Naive thymus-derived CD4-positive, alpha-beta T cell (primary cell): ENCODE results near the gene CLDND2. TPM values are rescaled to one million over a fixed set of nuclear protein-coding genes. Genes with fewer than 3 reads are reported as not detected.
A peak's percentile ranks its signal among the peaks of the same experiment; 100 is the strongest.

Source experiments
- ATAC-seq: fragments of 150-1000 bp; cut with Tn5 transposase; 2 replicates; pipeline ENCODE4 v1.10.0; 2021; ENCODE audit warnings: mild to moderate bottlenecking, moderate library complexity
- CTCF ChIA-PET: fragments of 350-600 bp; sonication (Branson Sonifier 250); formaldehyde crosslinking; loops from one replicate; lab custom pipeline; 2021; ENCODE audit warnings: antibody characterized with exemption; lab: Charles Lee
- POLR2A ChIA-PET: fragments of 350-600 bp; sonication (Branson Sonifier 250); formaldehyde crosslinking; loops from one replicate; lab custom pipeline; 2021; ENCODE audit warnings: antibody characterized with exemption, inconsistent platforms; lab: Charles Lee
- DNase-seq, 9 donors: peaks; one replicate each; pipeline versions ENCODE4 v3.0.0 to v3.0.0-alpha.2; 2020 to 2022; ENCODE audit warnings: mixed read lengths in 1 of 9
- H3K27ac ChIP-seq: one replicate; pipeline ENCODE4 v1.7.0; 2013; ENCODE audit warnings: mild to moderate bottlenecking, low read depth, low read length, moderate library complexity
- H3K27me3 ChIP-seq, 2 donors: one replicate each; pipeline ENCODE4 v1.7.0; 2013; ENCODE audit warnings: low read length in 2 of 2, mild to moderate bottlenecking in 2 of 2, moderate library complexity in 2 of 2; ENCODE audit not compliant: control insufficient read depth in 2 of 2, insufficient read depth in 2 of 2
- H3K36me3 ChIP-seq, 3 experiments: 1 replicate in 2 of 3; 2 replicates in 1 of 3; pipeline ENCODE4 v1.7.0; 2013; ENCODE audit warnings: low read length in 3 of 3, mild to moderate bottlenecking in 3 of 3, moderate library complexity in 1 of 3; ENCODE audit not compliant: insufficient read depth in 3 of 3, control insufficient read depth in 2 of 3
- H3K4me1 ChIP-seq, 2 donors: one replicate each; pipeline ENCODE4 v1.7.0; 2013; ENCODE audit warnings: low read length in 2 of 2, mild to moderate bottlenecking in 2 of 2, moderate library complexity in 1 of 2; ENCODE audit not compliant: control insufficient read depth in 2 of 2, insufficient read depth in 2 of 2
- H3K4me3 ChIP-seq: 2 replicates; pipeline ENCODE4 v1.7.0; 2013; ENCODE audit warnings: mild to moderate bottlenecking, low read length
- H3K9me3 ChIP-seq, 3 experiments: 1 replicate in 2 of 3; 2 replicates in 1 of 3; pipeline ENCODE4 v1.7.0; 2013; ENCODE audit warnings: low read length in 3 of 3; ENCODE audit not compliant: control insufficient read depth in 2 of 3
- H3K27ac Mint-ChIP-seq, 9 donors: one replicate each; pipeline ENCODE4 v1.8.0; 2020 to 2022; ENCODE audit warnings: mixed read lengths in 9 of 9, mild to moderate bottlenecking in 8 of 9, moderate library complexity in 5 of 9, inconsistent platforms in 2 of 9
- H3K27me3 Mint-ChIP-seq, 5 donors: one replicate each; pipeline ENCODE4 v1.8.0; 2021 to 2022; ENCODE audit warnings: mixed read lengths in 5 of 5, mild to moderate bottlenecking in 1 of 5
- H3K36me3 Mint-ChIP-seq, 5 donors: one replicate each; pipeline ENCODE4 v1.8.0; 2020 to 2022; ENCODE audit warnings: mixed read lengths in 5 of 5, mild to moderate bottlenecking in 3 of 5, inconsistent platforms in 1 of 5
- H3K4me1 Mint-ChIP-seq, 7 donors: one replicate each; pipeline ENCODE4 v1.8.0; 2020 to 2022; ENCODE audit warnings: mixed read lengths in 7 of 7, mild to moderate bottlenecking in 3 of 7, inconsistent platforms in 1 of 7
- H3K4me3 Mint-ChIP-seq, 10 donors: one replicate each; pipeline ENCODE4 v1.8.0; 2020 to 2022; ENCODE audit warnings: mild to moderate bottlenecking in 10 of 10, mixed read lengths in 10 of 10, moderate library complexity in 6 of 10, inconsistent platforms in 2 of 10
- H3K9me3 Mint-ChIP-seq, 11 donors: one replicate each; pipeline ENCODE4 v1.8.0; 2020 to 2022; ENCODE audit warnings: mixed read lengths in 11 of 11, mild to moderate bottlenecking in 4 of 11, inconsistent platforms in 1 of 11, moderate library complexity in 1 of 11
- intact Hi-C, 2 donors: fragments of 100-400 bp; cut with micrococcal nuclease; formaldehyde crosslinking; loops; one replicate each; pipeline ENCODE4 v1.15.1; 2023
- polyA plus RNA-seq, 2 donors: library from polyadenylated mRNA; unstranded; fragments of 300-500 nt; fragmentation: Illumina TruSeq; gene quantifications; one replicate each; pipeline ENCODE4 v1.2.3, GENCODE V29; 2021
- total RNA-seq, 6 experiments: library from RNA in 5 of 6; stranded (reverse) in 5 of 6; gene quantifications; 1 replicate in 5 of 6; 2 replicates in 1 of 6; pipeline ENCODE4 v1.2.3 and lab custom pipeline; 2021 to 2026

CLDND2 gene
- total and polyA plus RNA-seq, 7 experiments from 2014 or later, result 0.32 to 13.3 (median 4.4) TPM; not detected in 4

- no peak overlapping the region for H3K4me3 ChIP-seq
- peaks cover 0 to 4% (median 0%) of the 10 kb centered on the region in 5 donors for H3K36me3 Mint-ChIP-seq
- peaks cover 0 to 5% (median 0%) of the 10 kb centered on the region in 11 donors for H3K9me3 Mint-ChIP-seq
- H3K36me3 ChIP-seq, result no peaks in the 10 kb centered on the region
- intact Hi-C loops, result no loop called here
- no peaks in the 10 kb centered on the region for H3K9me3 ChIP-seq
- H3K27ac ChIP-seq, result no peak overlapping the region
- ChIA-PET CTCF (no interaction called here), POLR2A (no interaction called here)
- peaks cover 0 to 3% of the 10 kb centered on the region in 2 donors for H3K4me1 ChIP-seq
- peaks cover 0 to 10% (median 5%) of the 10 kb centered on the region in 7 donors for H3K4me1 Mint-ChIP-seq
- peak overlapping the region in 1 of 10 donors; percentile 38 for H3K4me3 Mint-ChIP-seq
- peaks cover 0 to 14% of the 10 kb centered on the region in 2 donors for H3K27me3 ChIP-seq
- no peak overlapping the region for H3K27ac Mint-ChIP-seq
- peaks cover 43 to 80% (median 58%) of the 10 kb centered on the region in 5 donors for H3K27me3 Mint-ChIP-seq
- no peak for DNase-seq
- peak; percentile 49 for ATAC-seq
These were observed 43.4 kb downstream of the CLDND2 start for GRCh38 chr19:51325161-51325976.

GRCh38 chr19:51324167-51324481, 44.7 kb downstream of the CLDND2 start:
- Mint-ChIP-seq H3K27ac (no peak overlapping the region), H3K4me3 (peak overlapping the region in 1 of 10 donors; percentile 22), H3K36me3 (peaks cover 0 to 4% (median 0%) of the 10 kb centered on the region in 5 donors), H3K4me1 (peaks cover 0 to 10% (median 5%) of the 10 kb centered on the region in 7 donors), H3K9me3 (peaks cover 0 to 5% (median 0%) of the 10 kb centered on the region in 11 donors), H3K27me3 (peaks cover 38 to 72% (median 53%) of the 10 kb centered on the region in 5 donors)
- Histone ChIP-seq H3K27me3 (peaks cover 0 to 11% of the 10 kb centered on the region in 2 donors), H3K27ac (no peak overlapping the region), H3K4me3 (no peak overlapping the region), H3K9me3 (no peaks in the 10 kb centered on the region), H3K36me3 (no peaks in the 10 kb centered on the region), H3K4me1 (peaks cover 0 to 3% of the 10 kb centered on the region in 2 donors)
- intact Hi-C loops, result no loop called here
- CTCF ChIA-PET, result no interaction called here
- DNase-seq, result no peak
- POLR2A ChIA-PET, result no interaction called here
- no peak for ATAC-seq

- ATAC-seq (no peak), DNase-seq (no peak)
- Histone ChIP-seq H3K4me3 (no peak overlapping the region), H3K27me3 (peaks cover 0 to 8% of the 10 kb centered on the region in 2 donors), H3K36me3 (no peaks in the 10 kb centered on the region), H3K27ac (no peak overlapping the region), H3K9me3 (no peaks in the 10 kb centered on the region), H3K4me1 (peaks cover 0 to 3% of the 10 kb centered on the region in 2 donors)
- Mint-ChIP-seq H3K36me3 (peaks cover 0 to 4% (median 0%) of the 10 kb centered on the region in 5 donors), H3K4me3 (no peak overlapping the region), H3K4me1 (peaks cover 0 to 10% (median 5%) of the 10 kb centered on the region in 7 donors), H3K27ac (no peak overlapping the region), H3K9me3 (peaks cover 0 to 5% (median 0%) of the 10 kb centered on the region in 11 donors), H3K27me3 (peaks cover 35 to 70% (median 54%) of the 10 kb centered on the region in 5 donors)
- ChIA-PET CTCF (no interaction called here), POLR2A (no interaction called here)
- intact Hi-C loops, result no loop called here
These were observed 45.2 kb downstream of the CLDND2 start for GRCh38 chr19:51323481-51324166.

- POLR2A ChIA-PET, result no interaction called here
- H3K27me3 Mint-ChIP-seq, result peaks cover 25 to 57% (median 55%) of the 10 kb centered on the region in 5 donors
- Histone ChIP-seq H3K36me3 (no peaks in the 10 kb centered on the region), H3K27ac (no peak overlapping the region), H3K4me3 (no peak overlapping the region), H3K27me3 (no peaks in the 10 kb centered on the region), H3K4me1 (no peaks in the 10 kb centered on the region), H3K9me3 (no peaks in the 10 kb centered on the region)
- no peak overlapping the region for H3K27ac Mint-ChIP-seq
- DNase-seq (no peak), ATAC-seq (no peak)
- H3K4me3 Mint-ChIP-seq, result no peak overlapping the region
- H3K4me1 Mint-ChIP-seq, result peaks cover 0 to 7% (median 0%) of the 10 kb centered on the region in 7 donors
- H3K9me3 Mint-ChIP-seq, result peaks cover 0 to 6% (median 0%) of the 10 kb centered on the region in 11 donors
- CTCF ChIA-PET, result no interaction called here
- H3K36me3 Mint-ChIP-seq, result peaks cover 0 to 4% (median 0%) of the 10 kb centered on the region in 5 donors
- intact Hi-C loops, result no loop called here
These were observed 47.0 kb downstream of the CLDND2 start for GRCh38 chr19:51321799-51322198.

- no peaks in the 10 kb centered on the region for H3K4me1 ChIP-seq
- no peak overlapping the region for H3K27ac Mint-ChIP-seq
- H3K4me3 ChIP-seq, result no peak overlapping the region
- peaks cover 0 to 8% (median 3%) of the 10 kb centered on the region in 11 donors for H3K9me3 Mint-ChIP-seq
- no peaks in the 10 kb centered on the region for H3K9me3 ChIP-seq
- intact Hi-C loops, result no loop called here
- ChIA-PET POLR2A (no interaction called here), CTCF (no interaction called here)
- no peaks in the 10 kb centered on the region for H3K36me3 ChIP-seq
- peaks cover 10 to 51% (median 44%) of the 10 kb centered on the region in 5 donors for H3K27me3 Mint-ChIP-seq
- DNase-seq (no peak), ATAC-seq (no peak)
- peaks cover 0 to 1% (median 0%) of the 10 kb centered on the region in 7 donors for H3K4me1 Mint-ChIP-seq
- H3K27me3 ChIP-seq, result no peaks in the 10 kb centered on the region
- H3K4me3 Mint-ChIP-seq, result no peak overlapping the region
- H3K27ac ChIP-seq, result no peak overlapping the region
- peaks cover 0 to 4% (median 2%) of the 10 kb centered on the region in 5 donors for H3K36me3 Mint-ChIP-seq
These were observed 48.5 kb downstream of the CLDND2 start for GRCh38 chr19:51320280-51320657.

DNA sequence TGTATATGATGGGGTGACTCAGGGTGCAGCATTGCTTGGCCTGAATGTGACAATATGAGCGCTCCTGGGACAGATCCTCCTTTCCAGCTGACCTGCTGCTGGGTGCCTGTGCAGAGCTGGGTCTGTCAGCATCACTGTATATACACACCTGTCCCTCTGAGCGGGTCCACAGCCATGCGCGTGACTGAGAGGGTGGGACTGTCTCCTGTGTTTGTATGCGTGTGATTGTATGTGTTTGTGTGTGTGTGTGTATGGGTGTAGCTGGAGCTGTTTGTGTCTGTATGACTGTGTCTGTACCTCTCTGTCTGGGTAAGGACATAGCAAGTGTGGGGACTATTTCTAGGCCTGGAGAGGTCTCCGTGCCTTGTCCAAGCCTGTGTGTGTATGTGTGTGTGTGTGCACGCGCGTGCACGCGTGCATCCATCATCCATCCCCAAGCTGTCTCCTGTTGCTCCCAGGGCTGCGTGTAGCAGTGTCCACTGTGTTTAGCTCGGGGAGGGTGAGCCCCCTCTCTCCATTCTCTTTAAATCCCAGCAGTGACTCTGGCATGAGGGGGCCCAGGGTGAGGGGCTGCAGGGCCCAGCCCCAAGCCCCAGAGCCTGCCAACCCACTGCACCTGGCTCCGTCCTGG, 49.0 kb downstream of the CLDND2 start:
- H3K36me3 Mint-ChIP-seq, result peaks cover 0 to 8% (median 4%) of the 10 kb centered on the region in 5 donors
- Histone ChIP-seq H3K4me1 (no peaks in the 10 kb centered on the region), H3K27me3 (no peaks in the 10 kb centered on the region), H3K4me3 (no peak overlapping the region), H3K27ac (no peak overlapping the region), H3K36me3 (no peaks in the 10 kb centered on the region), H3K9me3 (no peaks in the 10 kb centered on the region)
- DNase-seq, result no peak
- no peak for ATAC-seq
- no peak overlapping the region for H3K4me3 Mint-ChIP-seq
- POLR2A ChIA-PET, result no interaction called here
- H3K27ac Mint-ChIP-seq, result no peak overlapping the region
- H3K4me1 Mint-ChIP-seq, result peaks cover 0 to 2% (median 0%) of the 10 kb centered on the region in 7 donors
- peaks cover 0 to 11% (median 5%) of the 10 kb centered on the region in 11 donors for H3K9me3 Mint-ChIP-seq
- H3K27me3 Mint-ChIP-seq, result peaks cover 9 to 54% (median 44%) of the 10 kb centered on the region in 5 donors
- CTCF ChIA-PET, result no interaction called here
- intact Hi-C loops, result no loop called here
